ENCODE results near the gene IL17RD. TPM values are rescaled to one million over a fixed set of nuclear protein-coding genes. Genes with fewer than 3 reads are reported as not detected.

IL17RD gene
- total and polyA plus RNA-seq, 8 donors: 0.25 to 10.1 (median 1.3) TPM; not detected in 1

DNA sequence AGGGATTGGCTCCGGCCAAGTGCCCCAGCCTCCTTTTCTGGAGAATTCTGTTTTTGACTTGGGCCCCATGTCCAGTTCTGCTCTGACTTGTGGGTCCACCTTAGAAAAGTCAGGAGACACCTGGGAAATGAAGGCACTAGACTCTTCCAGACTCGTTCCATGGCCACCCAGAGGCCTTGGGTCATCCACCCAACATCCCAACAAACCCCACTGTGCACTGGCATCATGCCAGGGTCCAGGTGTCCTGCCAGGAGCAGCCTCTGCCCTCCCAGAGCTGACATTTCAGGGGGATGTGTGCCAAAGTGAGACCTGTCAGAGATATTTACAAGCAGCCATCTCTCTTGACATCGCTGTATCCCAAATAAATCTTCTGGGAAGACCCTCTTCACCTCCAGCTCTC is 91.5 kb downstream of the IL17RD start:
- DNase-seq: no peak
- Histone ChIP-seq H3K9me3 (no peaks in the 10 kb centered on the region), H3K36me3 (no peaks in the 10 kb centered on the region), H3K4me3 (no peak overlapping the region), H3K27me3 (peaks cover 0 to 12% (median 0%) of the 10 kb centered on the region in 3 donors), H3K27ac (no peak overlapping the region), H3K4me1 (peaks cover 6 to 34% (median 23%) of the 10 kb centered on the region in 4 donors)
- WGBS, 5 donors: 84 to 100% (median 89%) methylated on average over 3 of the region's 3 CpGs
- TF ChIP-seq POLR2A (IDR thresholded peaks at IDR 0.05): no peak
- TF ChIP-seq POLR2AphosphoS5 (IDR thresholded peaks at IDR 0.05): no peak
- TF ChIP-seq, protein P1, sequence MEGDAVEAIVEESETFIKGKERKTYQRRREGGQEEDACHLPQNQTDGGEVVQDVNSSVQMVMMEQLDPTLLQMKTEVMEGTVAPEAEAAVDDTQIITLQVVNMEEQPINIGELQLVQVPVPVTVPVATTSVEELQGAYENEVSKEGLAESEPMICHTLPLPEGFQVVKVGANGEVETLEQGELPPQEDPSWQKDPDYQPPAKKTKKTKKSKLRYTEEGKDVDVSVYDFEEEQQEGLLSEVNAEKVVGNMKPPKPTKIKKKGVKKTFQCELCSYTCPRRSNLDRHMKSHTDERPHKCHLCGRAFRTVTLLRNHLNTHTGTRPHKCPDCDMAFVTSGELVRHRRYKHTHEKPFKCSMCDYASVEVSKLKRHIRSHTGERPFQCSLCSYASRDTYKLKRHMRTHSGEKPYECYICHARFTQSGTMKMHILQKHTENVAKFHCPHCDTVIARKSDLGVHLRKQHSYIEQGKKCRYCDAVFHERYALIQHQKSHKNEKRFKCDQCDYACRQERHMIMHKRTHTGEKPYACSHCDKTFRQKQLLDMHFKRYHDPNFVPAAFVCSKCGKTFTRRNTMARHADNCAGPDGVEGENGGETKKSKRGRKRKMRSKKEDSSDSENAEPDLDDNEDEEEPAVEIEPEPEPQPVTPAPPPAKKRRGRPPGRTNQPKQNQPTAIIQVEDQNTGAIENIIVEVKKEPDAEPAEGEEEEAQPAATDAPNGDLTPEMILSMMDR (IDR thresholded peaks at IDR 0.05): no peak
- TF ChIP-seq EP300 (IDR thresholded peaks at IDR 0.05): no peak
- intact Hi-C loops (cut with DNase I; ENCODE audit: low total_unique reads): loop anchor here (10.0 kb wide), 2 partner anchors 69 to 369 kb away; no protein-coding TSS in a partner anchor

DNA sequence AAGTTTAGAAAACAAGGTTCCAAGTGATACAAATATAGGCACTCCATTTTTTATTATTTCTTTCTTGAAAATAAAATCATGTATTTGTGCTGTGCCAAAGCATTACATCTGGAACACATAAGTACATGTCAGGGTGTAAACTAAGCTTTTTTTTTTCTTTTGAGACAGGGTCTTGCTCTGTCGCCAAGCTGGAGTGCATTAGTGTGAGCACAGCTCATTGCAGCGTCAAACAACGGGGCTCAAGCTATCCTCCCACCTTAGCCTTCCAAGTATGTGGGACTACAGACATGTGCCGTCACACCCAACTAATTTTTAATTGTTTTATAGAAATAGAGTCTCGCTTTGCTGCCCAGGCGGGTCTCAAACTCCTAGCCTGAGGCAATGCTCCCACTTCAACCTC is 95.7 kb downstream of the IL17RD start:
- TF ChIP-seq POLR2A (IDR thresholded peaks at IDR 0.05): no peak
- TF ChIP-seq POLR2AphosphoS5 (IDR thresholded peaks at IDR 0.05): no peak
- no peak for TF ChIP-seq EP300 (IDR thresholded peaks at IDR 0.05)
- TF ChIP-seq, protein P1 (IDR thresholded peaks at IDR 0.05): no peak
- Histone ChIP-seq H3K36me3 (no peaks in the 10 kb centered on the region), H3K27ac (peak overlapping the region in 1 of 5 donors; percentile 71), H3K9me3 (no peaks in the 10 kb centered on the region), H3K4me3 (no peak overlapping the region), H3K27me3 (no peaks in the 10 kb centered on the region), H3K4me1 (peaks cover 0 to 23% (median 16%) of the 10 kb centered on the region in 4 donors)
- WGBS, 5 donors: 40 to 77% (median 69%) methylated on average over 5 to 6 of the region's 6 CpGs
- intact Hi-C loops (cut with DNase I; ENCODE audit: low total_unique reads): no loop called here
- DNase-seq: peak in 1 of 2 donors; percentile 59

DNA sequence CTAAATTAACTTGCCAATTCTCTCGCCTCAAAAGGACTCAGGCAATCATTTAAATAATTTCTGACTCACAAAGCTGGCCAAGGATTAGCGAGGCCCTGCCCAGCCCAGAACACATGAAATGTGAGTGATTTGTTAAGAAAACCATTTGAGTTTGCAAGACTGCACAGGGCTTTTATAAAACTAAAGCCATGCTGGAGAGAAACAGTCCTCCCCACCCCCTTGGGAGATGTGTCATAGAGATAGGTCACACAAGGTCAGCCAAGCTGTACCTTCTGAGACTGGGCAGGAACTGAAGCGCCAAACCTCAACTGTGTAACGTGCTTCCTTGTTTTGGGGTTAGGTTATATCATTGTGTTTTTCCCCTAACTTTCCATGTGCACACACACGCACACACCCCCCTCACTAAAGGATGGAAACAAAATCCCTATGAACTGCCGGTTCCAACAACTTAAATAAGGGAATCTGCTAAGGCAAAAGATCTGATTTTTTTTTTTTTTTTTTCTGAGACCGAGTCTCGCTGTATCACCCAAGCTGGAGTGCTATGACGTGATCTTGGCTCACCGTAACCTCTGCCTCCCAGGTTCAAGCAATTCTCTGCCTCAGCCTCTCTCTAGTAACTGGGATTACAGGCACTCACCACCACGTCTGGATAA is 96.6 kb downstream of the IL17RD start:
- intact Hi-C loops (cut with DNase I; ENCODE audit: low total_unique reads): no loop called here
- peak in 1 of 2 donors; percentile 68 for DNase-seq
- Histone ChIP-seq H3K27me3 (no peaks in the 10 kb centered on the region), H3K4me1 (peaks cover 0 to 25% (median 16%) of the 10 kb centered on the region in 4 donors), H3K27ac (peak overlapping the region in 4 of 5 donors; percentile 14 to 74 (median 65)), H3K36me3 (no peaks in the 10 kb centered on the region), H3K4me3 (no peak overlapping the region), H3K9me3 (no peaks in the 10 kb centered on the region)
- 37 to 69% (median 54%) methylated on average over 11 of the region's 11 CpGs for WGBS, 5 donors
- TF ChIP-seq POLR2AphosphoS5 (IDR thresholded peaks at IDR 0.05) (peak in 2 of 3 donors; percentile 4 to 45), EP300 (IDR thresholded peaks at IDR 0.05) (no peak)
- TF ChIP-seq, protein P1 (IDR thresholded peaks at IDR 0.05): no peak

DNA sequence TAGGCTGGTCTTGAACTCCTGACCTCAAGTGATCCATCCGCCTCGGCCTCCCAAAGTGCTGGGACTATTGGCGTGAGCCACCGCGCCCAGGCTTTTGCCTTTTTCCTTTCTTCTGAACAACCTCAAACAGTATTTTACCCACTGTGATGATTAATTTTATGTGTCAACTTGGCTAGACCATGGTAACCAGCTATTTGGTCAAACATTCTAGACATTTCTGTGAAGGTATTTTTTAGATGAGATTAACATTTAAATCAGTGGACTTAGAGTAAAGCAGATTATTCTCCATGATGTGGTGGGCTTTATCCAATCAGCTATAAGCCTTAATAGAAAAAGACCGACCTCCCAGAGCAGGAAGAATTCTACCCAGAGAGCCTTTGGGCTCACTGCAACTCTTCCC is 98.7 kb downstream of the IL17RD start:
- Histone ChIP-seq H3K27me3 (no peaks in the 10 kb centered on the region), H3K36me3 (no peaks in the 10 kb centered on the region), H3K4me3 (no peak overlapping the region), H3K4me1 (peaks cover 10 to 43% (median 34%) of the 10 kb centered on the region in 4 donors), H3K9me3 (no peaks in the 10 kb centered on the region), H3K27ac (no peak overlapping the region)
- intact Hi-C loops (cut with DNase I; ENCODE audit: low total_unique reads): no loop called here
- TF ChIP-seq POLR2AphosphoS5 (IDR thresholded peaks at IDR 0.05) (no peak), POLR2A (IDR thresholded peaks at IDR 0.05) (no peak), EP300 (IDR thresholded peaks at IDR 0.05) (no peak)
- TF ChIP-seq, protein P1 (IDR thresholded peaks at IDR 0.05): no peak
- DNase-seq: no peak
- 94 to 98% (median 98%) methylated on average over 6 of the region's 6 CpGs for WGBS, 5 donors
